ENCODE results near the gene TRMT10B.
"Not testable (repeated sequence)": the region's sequence is repeated elsewhere in the genome, so short reads cannot be mapped to it uniquely, and the experiment has no call there.

The TRMT10B gene

GRCh38 chr9:37752112-37752511 is 1.5 kb upstream of the TRMT10B start:
- DNase-seq, result not testable (repeated sequence)

- DNase-seq, result no peak
Observed at GRCh38 chr9:37752642-37753488, 740 bp upstream of the TRMT10B start.

- DNase-seq, result no peak
Observed at GRCh38 chr9:37758747-37759146, 5.1 kb downstream of the TRMT10B start.

- DNase-seq, result no peak
Observed at GRCh38 chr9:37760416-37761161, 7.0 kb downstream of the TRMT10B start.

GRCh38 chr9:37761511-37761910 is 7.9 kb downstream of the TRMT10B start:
- DNase-seq, result no peak

- not testable (repeated sequence) for DNase-seq
Observed at GRCh38 chr9:37765263-37765662, 11.7 kb downstream of the TRMT10B start.

- DNase-seq, result no peak
Observed at GRCh38 chr9:37769306-37769705, 15.7 kb downstream of the TRMT10B start.

- no peak for DNase-seq
Observed at GRCh38 chr9:37769995-37770394, 16.4 kb downstream of the TRMT10B start.

- no peak for DNase-seq
Observed at GRCh38 chr9:37775216-37775919, 21.8 kb downstream of the TRMT10B start.

- no peak for DNase-seq
Observed at GRCh38 chr9:37776328-37776727, 22.7 kb downstream of the TRMT10B start.

- no peak for DNase-seq
Observed at GRCh38 chr9:37778534-37778933, 24.9 kb downstream of the TRMT10B start.

- DNase-seq, result no peak
Observed at GRCh38 chr9:37784291-37784615, 30.6 kb downstream of the TRMT10B start.

GRCh38 chr9:37784616-37785483 is 31.2 kb downstream of the TRMT10B start, which contains the start of gene EXOSC3:
TSS of gene EXOSC3 (minus strand) at chr9:37785064. CDS start at chr9:37785044, 20 bp downstream.
- DNase-seq, result peak; percentile 95

GRCh38 chr9:37787059-37787458 is 33.5 kb downstream of the TRMT10B start:
- DNase-seq, result no peak

- no peak for DNase-seq
Observed at GRCh38 chr9:37788332-37788731, 34.7 kb downstream of the TRMT10B start.

- no peak for DNase-seq
Observed at GRCh38 chr9:37790096-37790495, 36.5 kb downstream of the TRMT10B start.

- DNase-seq, result no peak
Observed at GRCh38 chr9:37792122-37792521, 38.5 kb downstream of the TRMT10B start.

- DNase-seq, result no peak
Observed at GRCh38 chr9:37796232-37796631, 42.6 kb downstream of the TRMT10B start.

- DNase-seq, result no peak
Observed at GRCh38 chr9:37798677-37799076, 45.1 kb downstream of the TRMT10B start.

- DNase-seq, result peak; percentile 86
Observed at GRCh38 chr9:37800631-37801286, 47.2 kb downstream of the TRMT10B start, which contains the start of gene DCAF10. TSS of gene DCAF10 (plus strand) at chr9:37800797. CDS start at chr9:37800867, 70 bp downstream.

- no peak for DNase-seq
Observed at GRCh38 chr9:37801287-37801850, 47.8 kb downstream of the TRMT10B start.

Data from NCI-H1092 treated with DMSO at 0.1 percent for 48 hours (cell line).